ENCODE data around the gene PCBP3.

The PCBP3 gene

DNA sequence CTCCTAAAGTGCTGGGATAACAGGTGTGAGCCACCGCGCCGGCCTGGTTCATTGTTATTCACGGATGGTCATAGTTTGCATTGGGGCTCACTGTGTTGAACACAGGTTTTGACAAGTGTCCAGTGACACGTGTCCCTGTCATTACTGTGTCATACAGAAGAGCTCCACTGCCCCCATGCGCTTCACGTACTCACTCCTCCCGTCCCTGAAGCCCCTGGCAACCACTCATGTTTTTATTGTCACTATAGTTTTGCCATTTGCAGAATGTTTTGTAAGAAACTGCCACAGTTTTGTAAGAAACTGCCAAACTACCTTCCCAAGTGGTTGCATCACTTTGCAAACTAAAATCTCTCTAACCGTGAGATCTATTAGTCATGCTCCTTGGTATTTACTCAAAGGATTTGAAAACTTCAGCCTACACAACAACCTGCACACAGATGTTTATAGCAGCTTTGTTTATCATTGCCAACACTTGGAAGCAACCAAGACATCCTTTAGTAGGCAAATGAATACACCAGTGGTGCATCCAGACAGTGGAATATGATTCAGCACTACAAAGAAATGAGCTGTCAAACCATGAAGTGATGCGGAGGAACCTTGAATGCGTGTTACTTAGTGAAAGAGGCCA is 174.9 kb downstream of the PCBP3 start:
- no peak for DNase-seq

DNA sequence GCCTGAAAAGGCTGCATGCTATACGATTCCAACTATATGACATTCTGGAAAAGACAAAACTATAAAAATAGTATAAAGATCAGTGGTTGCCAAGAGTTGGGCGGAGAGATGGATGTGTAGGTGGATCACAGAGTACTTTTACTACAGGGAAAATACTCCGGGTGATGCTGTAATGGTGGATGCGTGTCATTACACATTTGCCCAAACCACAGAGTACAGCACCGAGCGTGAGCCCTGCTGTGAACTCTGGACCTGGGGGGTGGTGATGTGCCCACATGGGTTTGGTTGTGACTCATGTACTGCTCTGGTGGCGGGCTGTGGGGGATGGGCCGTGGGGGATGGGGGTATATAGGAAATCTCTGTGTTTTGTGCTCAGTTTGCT is 175.4 kb downstream of the PCBP3 start:
- DNase-seq, result no peak

DNA sequence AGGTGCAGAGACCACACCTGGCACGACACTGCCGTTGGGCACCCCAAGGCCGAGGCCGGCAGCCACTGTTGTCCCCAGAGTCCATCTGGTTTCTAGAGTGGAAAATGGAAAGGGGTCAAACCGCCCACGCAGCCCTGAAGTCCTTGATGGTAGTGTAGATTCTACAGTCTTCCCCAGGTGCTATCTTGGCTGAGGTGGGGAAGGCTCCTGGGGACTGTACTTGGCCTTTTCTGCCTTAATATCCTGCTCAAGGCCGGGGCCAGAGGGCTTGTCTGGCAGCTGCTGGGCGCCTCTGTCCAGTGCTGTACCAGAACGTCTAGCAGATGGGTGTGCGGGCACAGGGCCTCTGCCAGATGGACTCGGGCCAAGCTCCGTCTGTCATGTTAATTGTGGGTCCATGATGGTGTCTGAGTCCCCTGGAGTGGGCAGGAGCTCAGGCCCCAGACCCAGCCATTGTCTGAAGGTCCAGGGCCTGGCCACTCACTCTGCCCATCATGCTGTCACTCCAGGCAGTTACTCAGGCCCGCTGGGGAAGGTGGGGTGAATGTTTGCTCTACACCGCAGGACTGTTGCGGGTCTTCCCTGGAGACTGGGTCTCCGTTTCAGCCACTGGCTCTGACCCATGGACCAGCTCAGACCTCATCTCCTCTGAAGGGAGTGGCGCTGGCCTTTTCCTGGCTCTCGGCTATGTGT is 176.1 kb downstream of the PCBP3 start:
- DNase-seq, result no peak

DNA sequence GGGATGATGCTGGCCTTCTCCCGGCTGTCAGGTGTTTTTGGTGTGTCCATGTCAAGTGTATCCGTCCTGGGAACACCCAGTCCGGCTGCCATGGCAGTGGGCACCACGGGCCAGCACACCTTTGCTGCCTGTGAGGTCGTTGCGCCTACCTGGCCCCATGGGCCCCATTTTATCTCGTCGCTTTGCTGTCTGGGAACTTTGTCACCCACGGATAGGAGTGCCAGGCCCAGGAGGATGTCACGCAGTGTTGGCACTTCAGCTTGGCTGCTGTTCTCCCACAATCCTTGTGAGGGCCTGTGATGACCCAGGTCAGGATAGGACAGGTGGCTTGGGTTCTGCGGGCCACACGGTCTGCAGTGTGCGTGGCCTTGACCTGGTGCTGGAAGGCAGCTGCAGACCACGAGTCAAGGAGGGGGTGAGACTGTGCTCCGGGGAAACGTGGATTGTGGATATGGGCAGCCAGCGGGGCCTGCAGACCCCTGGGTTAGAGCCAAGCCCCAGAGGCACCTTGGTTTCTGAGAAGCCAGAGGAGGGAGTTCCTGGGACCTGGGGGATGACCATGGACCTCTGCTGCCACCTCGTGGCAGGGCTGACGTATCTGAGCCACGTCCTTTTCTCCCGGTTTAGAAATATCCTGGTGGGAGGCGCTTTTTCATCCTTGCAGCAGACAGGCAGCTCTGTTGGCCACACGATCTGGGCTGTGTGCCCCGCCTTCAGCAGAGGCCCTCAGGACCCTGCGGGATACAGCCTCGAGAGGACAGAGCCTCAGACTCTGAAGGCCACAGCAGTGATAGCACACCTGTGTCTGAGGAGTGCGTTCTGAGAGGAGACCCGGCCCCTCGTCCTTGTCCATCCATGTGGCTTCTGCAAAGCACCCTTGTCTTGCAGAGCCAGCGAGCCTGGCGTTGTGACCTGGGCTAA is 176.9 kb downstream of the PCBP3 start:
- DNase-seq, result peak; percentile 20

DNA sequence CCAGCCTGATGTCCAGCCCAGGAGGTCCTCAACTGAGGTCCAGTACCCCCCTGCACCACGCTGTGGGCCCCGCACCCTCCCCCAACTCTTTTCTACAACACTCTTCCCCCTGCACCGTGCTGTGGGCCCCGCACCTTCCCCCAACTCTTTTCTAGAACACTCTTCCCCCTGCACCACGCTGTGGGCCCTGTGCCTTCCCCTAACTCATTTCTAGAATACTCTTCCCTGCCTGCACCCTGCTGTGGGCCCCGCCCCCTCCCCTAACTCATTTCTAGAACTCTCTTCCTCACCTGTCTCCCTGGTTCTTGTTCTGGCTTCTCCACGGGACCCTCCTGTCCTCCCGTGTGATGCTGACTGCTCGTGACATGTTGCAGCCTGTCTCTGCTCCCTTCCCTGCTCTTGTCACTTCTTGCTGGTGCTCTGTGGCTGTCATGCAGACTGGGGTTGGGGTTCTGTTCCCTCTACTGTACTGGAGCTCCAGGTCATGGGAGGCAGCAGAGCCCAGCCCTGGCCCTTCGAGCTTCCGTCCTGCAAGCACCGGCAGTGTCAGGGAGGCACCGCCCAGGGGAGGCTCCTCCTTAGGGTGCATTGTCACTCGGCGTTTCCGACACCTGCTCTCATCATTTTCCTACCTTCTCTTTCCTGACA is 177.9 kb downstream of the PCBP3 start:
- no peak for DNase-seq

DNA sequence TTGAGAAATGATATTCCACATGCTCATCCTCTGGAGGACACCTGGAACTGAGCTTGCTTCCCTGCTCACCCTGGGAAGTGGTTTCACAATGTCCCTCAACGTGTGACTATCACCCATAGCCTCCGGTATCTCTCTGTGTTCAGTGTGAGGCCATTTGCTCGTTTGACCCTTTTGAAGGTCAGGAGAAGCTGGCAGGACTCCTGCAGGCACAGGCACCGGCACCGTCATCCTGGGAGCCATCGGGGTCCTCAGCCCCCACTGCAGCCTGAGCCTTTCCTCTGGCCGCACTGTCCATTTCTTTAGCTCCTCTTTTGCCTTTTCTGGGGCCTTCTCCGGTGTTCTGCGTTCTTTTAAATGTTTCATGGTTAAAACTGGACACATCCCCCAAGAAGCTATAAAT is 178.5 kb downstream of the PCBP3 start:
- no peak for DNase-seq

DNA sequence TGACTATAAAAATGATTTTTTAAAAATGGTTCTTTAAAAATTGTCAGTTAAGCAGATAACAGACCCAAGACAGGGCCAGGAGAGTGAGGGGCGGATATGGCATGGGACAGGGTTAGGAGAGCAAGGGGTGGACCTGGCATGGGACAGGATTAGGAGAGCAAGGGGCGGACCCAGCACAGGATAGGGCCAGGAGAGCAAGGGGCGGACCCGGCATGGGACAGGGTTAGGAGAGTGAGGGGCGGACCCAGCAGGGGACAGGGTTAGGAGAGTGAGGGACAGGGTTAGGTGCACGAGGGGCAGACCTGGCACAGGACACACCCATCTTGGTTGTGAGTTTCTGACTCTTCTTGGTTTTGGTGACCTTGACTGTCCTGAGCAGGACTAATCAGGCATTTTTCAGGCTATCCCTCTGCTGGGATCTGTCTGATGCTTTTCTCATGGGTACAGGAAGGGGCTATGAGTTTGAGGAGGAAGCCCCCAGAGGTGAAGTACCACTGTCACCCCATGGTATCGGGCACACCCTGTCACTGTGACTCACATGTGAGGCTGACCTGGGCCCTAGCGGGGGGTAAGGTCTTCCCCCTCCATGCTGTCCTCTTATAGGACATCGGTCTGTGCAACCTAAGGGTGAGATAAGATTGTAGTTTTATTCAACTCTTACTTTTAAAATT is 179.0 kb downstream of the PCBP3 start:
- DNase-seq, result no peak

DNA sequence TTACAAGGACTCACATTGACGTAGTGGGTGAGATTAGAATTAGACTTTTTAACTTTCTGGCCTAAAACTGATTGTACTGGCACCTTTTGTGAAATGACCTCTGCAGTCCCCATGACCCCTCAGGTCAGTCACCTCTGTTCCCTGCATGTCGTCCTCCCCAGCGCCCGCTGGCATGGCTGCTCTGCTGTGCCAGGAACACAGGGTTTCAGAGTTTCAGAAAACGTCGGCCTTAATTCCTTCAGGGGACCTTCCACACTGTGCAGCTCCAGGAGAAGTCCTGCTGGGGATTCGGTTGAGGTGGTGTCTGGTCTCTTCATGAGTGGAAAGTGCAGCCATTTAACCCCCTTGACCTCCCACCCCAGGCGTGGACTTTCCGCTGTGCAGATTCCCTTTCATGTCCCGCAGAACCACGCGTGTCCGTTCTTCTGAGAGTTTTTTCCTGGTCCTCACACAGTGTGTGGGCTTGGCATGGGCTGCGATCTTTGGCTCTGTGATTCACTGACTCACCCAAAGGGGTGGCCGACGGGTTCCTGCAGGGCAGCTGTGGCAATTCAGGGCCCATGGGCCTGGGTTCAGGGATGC is 179.7 kb downstream of the PCBP3 start:
- no peak for DNase-seq

DNA sequence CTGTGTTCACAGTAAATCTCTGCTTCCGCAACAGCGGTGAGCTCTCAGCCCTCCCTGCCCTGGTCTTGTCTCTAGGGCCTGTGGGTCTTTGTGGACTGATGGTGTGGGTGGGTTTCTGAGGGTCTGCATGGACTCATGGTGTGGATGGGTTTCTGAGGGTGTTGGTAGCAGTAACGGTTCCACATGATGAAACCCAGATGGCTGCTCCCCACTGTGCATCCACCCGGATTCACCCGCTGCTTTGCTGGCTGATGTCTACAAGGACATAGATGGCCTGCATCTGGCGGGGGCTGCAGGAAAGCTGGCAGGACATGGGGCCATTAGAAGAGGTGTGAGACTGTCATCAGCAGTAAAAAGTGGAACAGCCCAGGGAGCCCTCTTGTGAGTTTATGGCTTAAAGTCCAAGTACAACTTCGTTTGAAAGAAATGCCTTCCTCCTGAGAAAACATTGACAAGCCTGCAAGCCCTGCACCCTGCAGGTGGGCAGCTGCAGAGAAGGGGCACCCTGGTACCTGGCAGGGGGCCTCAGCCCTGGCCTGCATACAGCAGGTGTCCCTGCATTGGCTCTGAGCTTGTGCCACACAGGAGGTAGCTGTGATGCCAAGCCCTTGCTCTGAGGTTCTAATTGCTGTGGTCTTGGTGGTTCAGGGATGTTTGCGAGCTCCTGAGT is 181.2 kb downstream of the PCBP3 start:
- DNase-seq, result no peak

DNA sequence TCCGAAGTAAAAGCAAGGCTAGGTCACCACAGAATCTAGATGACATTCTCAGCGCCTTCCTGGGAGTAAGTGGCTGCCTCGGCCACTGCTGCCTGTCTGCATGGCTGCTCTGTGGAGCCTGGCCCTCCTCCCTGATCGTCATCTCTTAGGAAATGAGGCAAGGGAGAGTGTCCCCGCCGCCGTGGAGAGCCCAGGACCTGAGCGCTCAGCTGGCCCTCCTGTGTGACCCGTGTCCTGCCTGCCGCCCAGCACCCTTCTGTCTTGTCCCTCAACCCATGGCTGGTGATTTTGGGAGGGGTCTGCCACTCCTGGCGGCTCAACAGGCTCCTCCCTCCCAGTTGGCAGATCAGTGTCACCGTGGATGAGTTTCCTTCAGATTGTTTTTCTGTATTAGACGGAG is 181.7 kb downstream of the PCBP3 start:
- DNase-seq, result no peak

DNA sequence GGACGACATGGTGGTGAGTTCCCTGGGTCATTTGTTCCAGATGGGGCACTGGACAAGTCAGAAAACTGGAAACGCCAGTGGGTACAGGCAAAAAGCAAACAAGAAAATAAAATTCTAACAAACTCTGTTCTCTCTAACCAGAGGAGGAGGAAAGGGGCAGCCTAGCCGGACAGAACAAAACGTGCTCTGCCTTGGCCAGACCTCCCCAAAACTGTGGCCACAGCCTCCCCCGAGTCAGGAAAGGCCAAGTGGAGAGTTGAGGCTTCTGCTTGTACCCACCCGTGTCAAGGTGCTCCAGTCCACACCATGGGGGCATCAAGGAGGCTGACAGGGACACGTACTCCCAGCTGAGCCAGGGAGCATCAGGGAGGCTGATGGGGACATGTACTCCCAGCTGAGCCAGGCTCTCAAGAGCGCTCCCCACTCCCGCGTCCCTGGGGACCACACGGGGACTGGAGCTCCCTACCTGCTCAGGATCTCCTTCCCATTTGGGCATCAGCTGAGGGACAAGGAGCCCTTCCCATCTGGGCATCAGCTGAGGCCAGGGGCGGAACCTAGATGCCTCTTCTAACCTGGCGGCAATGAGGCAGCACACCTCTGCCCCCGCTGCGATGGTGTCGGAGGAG is 183.3 kb downstream of the PCBP3 start:
- no peak for DNase-seq

DNA sequence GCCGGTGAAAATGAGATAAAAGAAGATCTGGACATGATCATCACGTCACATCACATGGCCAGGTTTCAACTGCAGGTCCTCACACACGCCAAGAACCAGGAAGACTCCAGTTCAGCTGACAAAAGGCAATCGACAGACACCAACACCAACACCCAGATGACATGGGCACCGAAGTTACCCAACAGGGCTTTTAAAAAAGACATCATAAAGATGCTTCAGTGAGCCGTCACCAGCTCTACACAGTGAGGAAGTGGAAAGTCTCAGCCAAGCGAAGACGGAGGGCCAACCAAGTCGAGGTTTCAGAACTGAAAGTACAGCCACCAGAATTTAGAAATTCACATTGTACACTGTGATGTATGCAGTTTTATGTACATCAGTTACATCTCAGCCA is 183.8 kb downstream of the PCBP3 start:
- DNase-seq, result no peak

DNA sequence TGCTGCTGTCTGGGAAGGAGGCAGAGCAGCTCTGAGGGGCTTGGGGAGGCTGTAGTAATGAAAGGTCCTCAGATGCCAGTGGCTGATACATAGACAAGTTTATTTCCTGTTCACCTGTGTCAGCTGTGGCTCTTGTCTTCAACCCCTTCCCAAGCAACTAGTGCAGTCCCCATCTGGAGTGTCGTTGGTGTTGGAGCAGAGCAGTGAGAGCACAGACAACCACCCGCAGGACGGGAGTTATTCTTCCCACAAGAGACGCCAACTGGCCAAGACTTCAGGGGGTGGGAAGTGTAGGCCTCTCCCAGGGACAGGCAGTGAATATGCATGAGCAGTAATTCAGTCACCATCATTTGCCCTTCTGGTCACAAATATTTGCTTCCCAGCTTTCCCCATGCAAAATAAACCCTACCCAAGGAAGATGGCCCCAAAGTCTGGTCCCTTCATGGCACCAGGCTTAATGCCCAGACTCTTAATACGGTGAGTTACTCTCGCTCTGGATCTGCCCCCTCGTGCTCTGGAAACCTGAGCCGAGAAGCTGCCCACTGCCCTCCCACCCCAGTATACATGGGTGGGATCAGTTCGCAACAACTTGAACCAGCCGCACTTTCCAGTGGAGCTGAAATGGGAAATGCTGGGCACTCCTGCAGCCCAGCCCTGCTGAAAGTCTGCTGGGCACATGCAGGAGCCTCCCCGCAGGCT is 184.5 kb downstream of the PCBP3 start:
- no peak for DNase-seq

DNA sequence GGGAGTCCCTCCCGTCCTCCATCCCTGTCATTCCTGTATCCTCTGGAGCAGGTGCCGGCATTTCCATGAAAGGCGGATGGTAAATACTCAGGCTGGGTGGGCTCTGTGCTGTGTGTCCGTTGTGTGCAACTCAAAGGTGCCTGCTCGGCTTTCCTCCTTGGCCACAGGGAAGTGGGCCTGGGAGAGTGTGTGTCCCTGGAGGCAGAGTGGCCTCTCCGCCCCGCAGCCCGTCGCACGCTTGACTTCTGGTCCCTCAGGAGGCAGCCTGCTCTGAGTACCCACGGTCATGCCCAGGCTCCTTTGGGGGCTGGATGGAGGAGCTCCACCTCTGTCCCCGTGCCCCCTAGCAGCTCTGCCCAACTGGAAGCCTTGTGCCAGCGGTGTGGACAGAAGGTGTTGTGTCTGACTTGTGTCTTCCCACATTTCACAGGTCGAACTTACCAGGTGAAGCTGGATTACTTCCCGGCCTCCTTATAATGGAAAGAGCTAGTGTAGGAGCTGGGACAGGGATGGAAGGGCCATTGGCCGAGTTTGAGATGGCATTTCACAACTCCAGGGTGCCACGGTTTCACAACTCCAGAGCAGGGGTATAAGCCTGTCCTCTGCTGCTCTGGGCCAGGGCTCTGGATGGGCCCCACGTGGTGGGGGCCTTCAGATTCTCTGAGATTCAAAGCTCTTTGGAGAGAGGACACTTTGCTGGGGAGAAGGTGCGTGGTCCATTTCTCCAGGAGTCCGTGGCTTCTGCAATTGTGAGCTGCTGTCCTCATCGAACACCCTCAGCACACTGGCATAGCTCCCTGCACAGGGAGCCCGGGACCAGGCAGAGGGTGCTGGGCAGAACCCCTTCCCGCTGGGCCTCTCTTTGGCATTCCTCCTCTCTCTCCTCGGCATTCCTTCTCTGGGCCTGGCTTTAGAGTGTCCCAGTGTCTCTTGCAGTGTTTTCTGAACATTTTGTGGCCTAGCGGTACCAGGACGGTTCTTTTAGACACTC is 185.3 kb downstream of the PCBP3 start:
- no peak for DNase-seq

DNA sequence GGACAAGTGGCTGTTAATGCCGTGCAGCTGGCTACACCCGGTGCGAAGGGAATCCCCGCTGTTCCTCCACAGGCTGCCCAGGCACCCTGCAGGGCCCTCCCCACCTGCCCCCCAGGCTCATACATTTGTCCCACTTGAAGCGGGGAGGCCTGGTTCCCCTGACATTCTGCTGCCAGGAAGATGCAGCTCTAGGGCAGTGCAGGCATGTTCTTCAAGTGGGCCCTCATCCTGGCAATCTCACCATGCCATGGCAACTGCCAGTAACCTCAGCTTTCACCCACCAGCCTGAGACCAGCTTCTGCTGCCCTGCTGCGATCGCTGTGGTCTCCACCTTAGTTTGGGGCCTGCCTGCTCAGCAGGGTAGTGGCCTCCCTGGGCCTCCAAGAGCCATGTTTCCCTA is 186.1 kb downstream of the PCBP3 start:
- DNase-seq, result no peak

DNA sequence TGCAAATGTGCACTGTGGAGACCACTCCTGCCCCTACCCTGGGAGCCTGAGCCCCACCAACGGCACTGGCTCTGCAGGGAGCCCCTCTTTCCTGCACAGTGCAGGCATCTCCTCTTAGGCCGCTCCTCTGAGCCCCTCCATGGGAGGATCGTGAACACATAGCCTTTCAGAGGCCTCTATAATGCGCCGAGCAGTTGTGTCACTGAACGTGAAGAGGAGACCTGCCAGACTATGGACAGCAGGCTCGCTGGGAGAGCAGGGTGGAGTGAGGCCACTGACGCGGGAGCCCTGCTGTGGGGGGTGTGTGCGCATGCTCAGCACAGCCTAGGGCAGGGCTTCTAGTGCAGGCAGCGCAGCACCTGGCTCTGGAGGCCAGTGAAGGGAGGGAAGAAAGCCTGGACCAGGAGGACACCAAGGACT is 186.7 kb downstream of the PCBP3 start:
- no peak for DNase-seq

DNA sequence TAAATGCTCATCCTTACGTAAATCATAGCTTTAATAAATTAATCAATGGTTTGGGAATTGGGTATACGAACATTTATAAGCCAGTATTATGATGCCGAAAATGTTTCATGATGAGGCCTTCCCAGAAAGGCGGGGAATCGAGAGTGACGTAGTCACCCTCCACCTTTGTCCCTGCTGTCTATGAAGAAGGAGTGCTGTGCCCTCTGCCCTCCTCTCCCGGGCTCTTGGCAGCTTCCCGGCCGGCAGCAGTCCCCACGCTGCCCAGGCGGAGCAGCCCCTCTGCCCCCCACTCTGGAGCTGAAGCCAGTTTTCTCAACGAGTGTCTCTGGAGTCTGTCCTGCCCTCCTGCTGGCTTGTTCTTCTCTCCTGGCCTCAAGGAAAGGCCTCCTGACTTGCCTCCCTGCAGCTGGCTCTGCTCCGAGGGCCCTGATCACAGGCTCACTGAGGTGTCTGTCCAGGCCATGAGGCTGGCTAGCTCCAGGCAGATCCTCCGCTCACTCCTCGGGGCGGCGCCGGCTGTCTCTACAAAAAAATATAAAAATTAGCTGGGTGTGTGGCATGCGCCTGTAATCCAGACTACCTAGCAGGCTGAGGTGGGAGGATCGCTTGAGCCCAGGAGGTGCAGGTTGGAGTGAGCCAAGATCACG is 187.3 kb downstream of the PCBP3 start:
- no peak for DNase-seq

DNA sequence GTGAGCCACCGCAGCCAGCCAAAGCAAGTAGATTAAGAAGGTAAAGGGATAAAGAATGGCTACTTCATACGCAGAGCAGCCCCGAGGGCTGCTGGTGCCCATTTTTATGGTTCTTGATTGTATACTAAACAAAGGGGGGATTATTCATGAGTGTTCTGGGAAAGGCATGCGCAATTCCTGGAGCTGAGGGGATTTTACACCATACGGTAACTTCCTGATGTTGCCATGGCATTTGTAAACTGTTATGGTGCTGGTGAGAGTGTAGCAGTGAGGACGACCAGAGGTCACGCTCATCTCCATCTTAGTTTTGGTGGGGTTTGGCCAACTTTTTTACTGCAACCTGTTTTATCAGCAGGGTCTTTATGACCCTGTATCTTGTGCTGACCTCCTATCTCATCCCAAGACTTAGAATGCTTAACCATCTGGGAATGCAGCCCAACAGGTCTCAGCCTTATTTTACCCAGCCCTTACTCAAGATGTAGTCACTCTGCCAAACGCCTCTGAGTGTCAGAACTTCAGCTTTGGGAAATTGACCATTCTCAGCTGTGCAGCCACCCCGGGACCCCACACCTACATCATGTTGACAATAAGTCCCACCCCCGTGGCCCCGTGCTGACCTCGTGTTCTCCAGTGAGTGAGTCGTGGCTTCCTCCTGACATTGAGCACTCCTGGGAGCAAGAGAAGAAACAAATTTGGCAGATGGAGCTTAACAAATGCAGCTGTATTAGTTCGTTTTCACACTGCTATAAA is 188.6 kb downstream of the PCBP3 start:
- DNase-seq, result no peak
